KMS-11 (cell line): ENCODE measurements around the gene ZNF681.
"Not testable (repeated sequence)": the region's sequence is repeated elsewhere in the genome, so short reads cannot be mapped to it uniquely, and the experiment has no call there.

Experiments used
- H2AFZ ChIP-seq: fragments of 200-600 bp; sonication (generic); 2 replicates; pipeline ENCODE4 v1.6.1; 2016; ENCODE audit warnings: antibody characterized with exemption, mixed run types, low read depth
- H3K27ac ChIP-seq: fragments of 200-600 bp; sonication (generic); 2 replicates; pipeline ENCODE4 v1.6.1; 2016; ENCODE audit warnings: mild to moderate bottlenecking, mixed run types
- H3K27me3 ChIP-seq: fragments of 200-600 bp; sonication (generic); 2 replicates; pipeline ENCODE4 v1.6.1; 2017; ENCODE audit warnings: mild to moderate bottlenecking, low read depth, mixed run types, moderate library complexity; ENCODE audit not compliant: insufficient read depth
- H3K36me3 ChIP-seq: fragments of 200-600 bp; sonication (generic); 2 replicates; pipeline ENCODE4 v1.6.1; 2017; ENCODE audit warnings: mild to moderate bottlenecking, mixed run types; ENCODE audit not compliant: insufficient read depth
- H3K4me1 ChIP-seq: fragments of 200-600 bp; sonication (generic); 2 replicates; pipeline ENCODE4 v1.6.1; 2016; ENCODE audit warnings: mild to moderate bottlenecking, low read depth, mixed run types; ENCODE audit not compliant: poor library complexity, severe bottlenecking
- H3K4me2 ChIP-seq: fragments of 200-600 bp; sonication (generic); 2 replicates; pipeline ENCODE4 v1.7.0; 2016; ENCODE audit warnings: mild to moderate bottlenecking, mixed run types
- H3K4me3 ChIP-seq: fragments of 200-600 bp; sonication (generic); IDR thresholded peaks from 2 replicates; pipeline ENCODE4 v1.6.1; 2017; ENCODE audit warnings: low read depth, low read length, mixed read lengths; ENCODE audit not compliant: insufficient read depth
- H3K79me2 ChIP-seq: fragments of 200-600 bp; sonication (generic); 2 replicates; pipeline ENCODE4 v1.6.1; 2016; ENCODE audit warnings: low read depth, mixed run types; ENCODE audit not compliant: insufficient read depth
- H3K9ac ChIP-seq: fragments of 200-600 bp; sonication (generic); 2 replicates; pipeline ENCODE4 v1.6.1; 2016; ENCODE audit warnings: mild to moderate bottlenecking, mixed run types
- H4K20me1 ChIP-seq: fragments of 200-600 bp; sonication (generic); 2 replicates; pipeline ENCODE4 v1.6.1; 2016; ENCODE audit warnings: mild to moderate bottlenecking, mixed run types; ENCODE audit not compliant: insufficient read depth
- CTCF ChIP-seq: fragments of 200-600 bp; sonication (generic); conservative IDR thresholded peaks from 2 replicates; pipeline ENCODE4 v1.6.1; 2017; ENCODE audit warnings: low read depth, mild to moderate bottlenecking, antibody characterized with exemption, low read length, moderate library complexity, mixed read lengths

ZNF681 gene

GRCh38 chr19:23698711-23699520 is 59.8 kb downstream of the ZNF681 start:
- H2AFZ ChIP-seq: no peak overlapping the region
- no peaks in the 10 kb centered on the region for H3K4me1 ChIP-seq
- no peak for TF ChIP-seq CTCF
- H3K79me2 ChIP-seq: no peaks in the 10 kb centered on the region
- H4K20me1 ChIP-seq: no peaks in the 10 kb centered on the region
- no peaks in the 10 kb centered on the region for H3K36me3 ChIP-seq
- no peaks in the 10 kb centered on the region for H3K27me3 ChIP-seq
- H3K27ac ChIP-seq: no peak overlapping the region
- no peak overlapping the region for H3K4me2 ChIP-seq
- H3K4me3 ChIP-seq: no peak overlapping the region
- no peak overlapping the region for H3K9ac ChIP-seq

- H4K20me1 ChIP-seq, H3K4me2 ChIP-seq, H3K27ac ChIP-seq, H3K27me3 ChIP-seq, H3K4me3 ChIP-seq, H3K79me2 ChIP-seq, H3K9ac ChIP-seq, H3K4me1 ChIP-seq, H2AFZ ChIP-seq, H3K36me3 ChIP-seq: not testable (repeated sequence)
Measured at GRCh38 chr19:23692937-23693336, 65.8 kb downstream of the ZNF681 start.
